GM21390 (cell line): ENCODE results near the gene EPB41L4A.

ENCODE experiments used
- ATAC-seq: cut with Tn5 transposase; IDR thresholded peaks from one replicate; pipeline ENCODE4 v1.9.1; 2021; ENCODE audit not compliant: unreplicated experiment

EPB41L4A gene

GRCh38 chr5:112355058-112355685, 63.9 kb downstream of the EPB41L4A start:
- no peak for ATAC-seq

DNA sequence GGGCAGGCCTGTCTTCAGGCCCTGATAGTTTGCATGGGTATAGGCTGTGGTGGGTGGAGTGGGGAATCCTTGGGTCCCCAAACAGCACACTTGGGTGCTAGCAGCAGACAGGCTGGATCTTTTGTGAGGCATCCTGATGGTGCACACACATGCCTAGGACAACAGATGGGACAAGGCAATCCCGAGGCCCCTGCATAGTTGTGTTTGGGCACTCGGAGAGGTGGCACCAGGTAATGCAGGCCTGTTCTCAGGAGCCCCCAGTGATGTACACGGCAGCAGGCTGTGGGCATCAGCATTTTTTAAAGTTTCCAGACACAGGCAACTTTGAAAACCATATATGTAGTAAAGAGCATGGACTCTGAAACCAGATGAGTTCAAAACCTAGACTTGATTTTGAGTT, 65.4 kb downstream of the EPB41L4A start:
- no peak for ATAC-seq

DNA sequence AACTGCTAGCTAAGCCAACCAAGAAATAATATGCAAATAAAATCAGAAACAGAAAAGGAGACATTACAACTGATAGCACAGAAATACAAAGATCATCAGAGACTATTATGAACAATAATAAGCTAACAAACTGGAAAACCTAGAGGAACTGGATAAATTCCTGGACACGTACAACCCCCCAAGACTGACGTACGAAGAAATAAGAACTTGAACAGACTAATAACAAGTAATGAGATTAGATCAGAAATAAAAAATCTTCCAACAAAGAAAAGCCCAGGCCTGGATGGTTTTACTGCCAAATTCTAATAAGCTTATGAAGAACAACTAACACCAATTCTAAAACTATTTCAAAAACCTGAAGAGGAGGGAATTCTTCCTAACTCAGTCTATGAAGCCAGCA, 67.9 kb downstream of the EPB41L4A start:
- no peak for ATAC-seq

- no peak for ATAC-seq
These were observed 68.5 kb downstream of the EPB41L4A start for GRCh38 chr5:112350626-112351025.

DNA sequence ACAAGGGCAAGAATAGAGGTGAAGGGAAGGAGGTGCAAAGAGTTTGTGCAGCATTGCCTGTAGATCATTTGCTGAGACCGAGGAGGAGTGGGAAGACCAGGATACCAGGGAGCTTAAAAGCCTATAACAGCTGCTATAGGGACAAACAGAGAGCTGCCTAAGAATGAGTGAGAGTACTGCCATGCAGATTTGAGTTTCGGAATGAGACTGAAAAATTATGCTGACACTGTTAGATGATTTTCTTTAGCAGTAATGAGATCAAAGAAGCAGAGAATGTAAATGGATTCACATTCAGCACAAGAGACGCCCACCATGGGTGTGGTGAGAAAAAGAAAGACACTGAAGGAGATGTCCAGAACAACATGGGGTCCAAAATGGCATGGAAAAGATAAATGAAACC, 69.7 kb downstream of the EPB41L4A start:
- ATAC-seq, result no peak

GRCh38 chr5:112348915-112349314, 70.2 kb downstream of the EPB41L4A start:
- ATAC-seq, result no peak

- ATAC-seq, result no peak
These were observed 70.7 kb downstream of the EPB41L4A start for GRCh38 chr5:112348387-112348786.

- peak; percentile 69 for ATAC-seq
These were observed 72.5 kb downstream of the EPB41L4A start for GRCh38 chr5:112346411-112347044.

- no peak for ATAC-seq
These were observed 74.5 kb downstream of the EPB41L4A start for GRCh38 chr5:112344540-112344939.

DNA sequence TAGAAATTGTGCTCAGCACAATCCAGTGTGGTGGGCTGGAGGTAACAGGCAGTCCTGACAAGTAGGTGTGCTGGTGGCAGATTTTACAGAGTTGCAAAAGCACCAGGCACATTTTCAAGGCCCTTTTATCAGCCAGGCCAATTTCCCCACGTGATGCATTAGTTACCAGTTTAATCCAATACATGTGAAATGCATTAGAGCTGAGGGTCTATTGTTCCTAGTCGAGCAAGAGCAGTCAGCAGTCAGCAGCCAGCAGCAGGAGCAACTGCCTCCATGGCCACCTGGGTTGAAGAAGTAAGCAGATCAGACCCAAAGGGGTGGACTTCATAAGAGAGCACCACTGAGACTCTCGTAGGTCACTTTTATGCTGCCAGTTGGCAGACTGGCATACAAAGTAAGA, 76.7 kb downstream of the EPB41L4A start:
- ATAC-seq, result no peak

DNA sequence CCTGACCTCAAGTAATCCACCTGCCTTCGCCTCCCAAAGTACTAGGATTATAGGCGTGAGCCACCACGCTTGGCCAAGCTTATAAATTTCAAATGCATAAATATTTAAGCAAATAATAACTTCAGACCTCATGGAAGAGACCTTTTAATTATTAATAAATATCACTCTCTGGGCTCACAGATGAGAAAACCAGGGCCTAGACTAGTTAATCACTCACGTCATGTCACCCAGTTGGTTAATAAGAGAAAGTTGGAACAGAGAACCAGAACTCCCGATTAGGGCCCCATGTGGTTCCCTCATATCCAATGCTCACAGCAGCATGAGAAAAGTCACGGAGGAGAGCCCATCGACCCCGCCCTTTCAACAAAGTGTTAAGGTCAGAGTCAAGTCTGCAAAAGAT, 79.3 kb downstream of the EPB41L4A start:
- ATAC-seq, result no peak

GRCh38 chr5:112338681-112339337, 80.3 kb downstream of the EPB41L4A start:
- ATAC-seq, result no peak

GRCh38 chr5:112333331-112333781, 85.7 kb downstream of the EPB41L4A start:
- ATAC-seq, result no peak

DNA sequence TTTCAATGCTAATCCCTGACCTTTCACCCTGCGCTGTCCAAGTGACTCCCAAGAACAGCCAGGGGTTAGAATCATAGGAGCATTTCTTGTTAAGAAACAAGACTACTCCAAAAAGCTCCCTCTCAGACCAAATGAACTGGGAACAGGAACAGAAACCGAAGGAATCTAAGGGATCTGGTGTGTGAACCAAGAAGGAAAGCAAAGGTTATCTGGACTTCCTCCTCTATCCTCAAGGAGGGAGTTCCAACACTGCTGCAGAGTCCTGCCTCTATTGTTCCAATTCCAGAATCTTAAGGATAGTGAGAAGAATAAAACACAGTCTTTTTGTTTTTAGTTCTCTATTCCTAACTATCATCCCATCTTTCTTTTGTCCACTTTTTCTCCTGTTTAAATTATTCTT, 87.2 kb downstream of the EPB41L4A start:
- no peak for ATAC-seq

DNA sequence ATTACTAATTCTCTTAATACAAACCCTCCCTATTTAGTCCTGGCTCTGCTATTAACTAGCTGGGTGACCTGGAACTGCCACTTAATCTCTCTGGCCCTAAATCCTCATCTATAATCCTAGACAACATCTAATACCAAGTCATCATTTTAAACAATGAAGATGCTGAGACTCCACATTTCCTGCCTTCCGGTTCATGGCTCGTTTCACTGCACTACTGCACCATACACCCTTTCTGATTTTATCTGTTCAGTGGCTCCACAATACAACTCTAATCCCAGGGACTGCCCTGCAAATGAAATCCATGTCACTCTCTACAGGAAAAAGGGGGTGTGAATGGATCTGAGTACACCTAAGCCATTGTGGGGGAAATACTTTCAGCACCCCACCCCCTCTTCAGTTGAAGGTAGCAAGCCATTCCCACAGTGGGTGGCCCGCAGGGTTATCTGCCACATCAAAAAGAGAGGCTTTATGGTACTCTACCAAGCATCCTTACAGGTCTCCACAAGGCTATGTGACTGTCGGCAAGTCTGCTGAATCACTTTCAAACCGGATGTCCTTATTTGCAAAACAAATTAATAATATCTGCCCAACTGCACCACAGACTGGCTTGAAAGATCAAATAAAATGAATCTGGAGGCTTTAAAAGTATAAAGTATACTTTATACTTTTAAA, 89.5 kb downstream of the EPB41L4A start:
- ATAC-seq, result peak; percentile 89

- ATAC-seq, result no peak
These were observed 95.9 kb downstream of the EPB41L4A start for GRCh38 chr5:112323166-112323565.

DNA sequence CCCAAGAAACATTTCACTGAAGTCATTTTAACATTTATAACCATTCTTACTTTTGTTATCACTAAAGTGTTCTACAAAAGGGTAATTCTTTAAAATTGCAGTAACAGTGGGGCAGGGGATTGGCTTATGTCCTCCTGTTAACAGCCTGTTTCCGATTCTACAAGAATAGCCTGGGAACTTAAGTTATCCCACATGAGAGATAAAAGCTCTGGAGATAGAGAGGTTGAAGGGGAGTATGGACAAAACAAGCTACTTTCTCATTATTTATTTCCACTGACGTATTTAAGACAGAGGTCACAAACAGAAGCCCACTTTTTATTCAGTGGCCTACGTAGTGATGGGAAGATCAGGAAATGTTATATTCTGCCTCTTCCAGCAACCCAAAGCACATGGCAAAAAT, 98.7 kb downstream of the EPB41L4A start:
- ATAC-seq, result no peak

DNA sequence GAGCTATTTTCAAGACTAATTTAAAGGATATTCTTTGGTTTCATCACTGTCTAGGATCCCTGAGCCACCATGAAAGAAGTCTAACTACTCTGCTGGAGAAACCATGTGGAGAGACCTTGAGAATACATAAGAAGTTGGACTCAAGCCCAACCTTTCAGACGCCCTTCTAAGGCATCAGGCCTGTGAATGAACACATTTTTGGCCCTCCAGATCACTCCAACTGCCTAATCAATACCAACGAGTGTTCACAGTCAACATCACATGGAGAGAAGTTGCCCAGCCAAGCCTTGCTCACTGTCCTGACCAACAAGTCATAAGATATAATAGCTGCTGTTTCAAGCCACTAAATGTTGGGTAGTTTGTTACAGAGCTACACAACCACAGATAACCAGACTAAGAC, 100.7 kb downstream of the EPB41L4A start:
- ATAC-seq, result no peak

DNA sequence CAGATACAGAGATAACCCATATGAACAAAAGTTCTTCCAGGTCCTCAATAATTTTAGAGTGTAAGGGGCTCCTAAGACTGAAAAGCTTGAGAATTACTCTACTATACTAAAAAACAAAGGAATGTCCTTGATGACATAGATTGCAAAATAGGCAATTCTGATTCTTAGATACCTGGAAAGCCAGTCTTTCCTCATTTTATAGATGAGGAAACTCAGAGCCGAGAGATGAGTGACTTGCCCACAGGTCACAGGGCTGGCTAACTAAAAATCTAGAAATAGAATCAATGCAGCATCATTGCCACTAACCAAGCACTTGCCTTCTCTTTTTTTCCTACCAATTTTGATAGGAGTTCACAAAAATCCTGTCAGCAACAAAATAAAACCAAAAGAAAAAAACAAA, 101.2 kb downstream of the EPB41L4A start:
- ATAC-seq, result no peak

DNA sequence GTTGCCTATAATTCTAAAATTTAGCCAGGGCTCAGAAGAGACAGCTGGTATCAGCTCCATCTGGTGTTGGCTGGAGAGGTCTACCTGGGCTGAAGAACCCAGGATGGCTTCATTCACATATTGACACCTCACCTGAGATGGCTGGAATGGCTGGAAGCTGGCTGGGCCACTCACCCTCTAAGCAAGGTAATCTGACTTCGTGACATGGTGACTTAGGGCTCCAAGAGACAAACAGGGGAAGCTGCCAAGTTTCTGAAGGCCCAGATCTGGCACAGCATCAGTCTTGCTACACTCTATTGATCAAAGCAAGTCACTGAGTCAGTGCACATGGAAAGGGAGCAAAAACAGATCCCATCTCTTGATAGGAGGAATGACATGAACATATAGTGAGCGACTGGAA, 102.3 kb downstream of the EPB41L4A start:
- ATAC-seq, result no peak

DNA sequence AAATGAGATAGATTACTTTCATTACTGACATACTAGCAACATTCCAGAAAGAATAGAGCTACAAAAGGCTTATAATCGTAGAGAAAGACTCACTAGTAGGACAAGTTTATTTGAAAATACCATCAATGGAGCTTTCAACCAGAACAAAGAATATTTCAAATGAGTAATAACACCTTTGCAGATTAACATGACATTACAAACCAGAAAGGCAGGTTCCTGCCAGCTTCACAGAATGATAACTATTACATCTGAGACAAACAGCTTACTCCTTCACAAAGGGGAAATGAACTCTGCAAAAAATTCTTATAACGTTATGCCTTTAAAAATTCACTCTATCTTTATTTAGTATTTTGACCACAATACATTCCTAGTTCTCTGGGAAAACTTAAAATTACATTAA, 103.1 kb downstream of the EPB41L4A start:
- ATAC-seq, result no peak
